CD4-positive, alpha-beta T cell treated with Interleukin-2 at 100 ng/mL for 4 hours (primary cell): Measurements from ENCODE around the gene CDK5.
A peak's percentile ranks its signal among the peaks of the same experiment; 100 is the strongest.

Source experiments
- DNase-seq: peaks from one replicate; pipeline ENCODE4 v3.0.0-alpha.2; 2020; ENCODE audit warnings: low spot score

Gene CDK5

DNA sequence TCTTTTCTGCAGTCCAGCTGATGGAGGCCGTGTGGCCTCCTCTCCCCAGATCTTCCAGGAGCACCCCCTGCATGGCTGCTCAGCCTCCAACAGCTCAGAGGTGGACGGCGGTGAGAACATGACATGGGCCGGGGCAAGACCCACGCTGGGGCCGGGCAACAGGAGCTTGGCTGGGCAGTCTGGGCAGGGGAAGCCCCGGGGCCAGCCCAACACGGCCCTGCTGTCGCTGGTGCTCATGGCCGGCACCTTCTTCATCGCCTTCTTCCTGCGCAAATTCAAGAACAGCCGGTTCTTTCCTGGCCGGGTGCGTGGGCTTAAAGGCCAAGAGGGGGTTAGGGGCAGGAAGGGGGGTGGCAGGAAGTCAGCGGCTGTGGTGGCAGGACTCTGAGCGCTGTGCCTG lies 16.3 kb upstream of the CDK5 start:
- DNase-seq = no peak

DNA sequence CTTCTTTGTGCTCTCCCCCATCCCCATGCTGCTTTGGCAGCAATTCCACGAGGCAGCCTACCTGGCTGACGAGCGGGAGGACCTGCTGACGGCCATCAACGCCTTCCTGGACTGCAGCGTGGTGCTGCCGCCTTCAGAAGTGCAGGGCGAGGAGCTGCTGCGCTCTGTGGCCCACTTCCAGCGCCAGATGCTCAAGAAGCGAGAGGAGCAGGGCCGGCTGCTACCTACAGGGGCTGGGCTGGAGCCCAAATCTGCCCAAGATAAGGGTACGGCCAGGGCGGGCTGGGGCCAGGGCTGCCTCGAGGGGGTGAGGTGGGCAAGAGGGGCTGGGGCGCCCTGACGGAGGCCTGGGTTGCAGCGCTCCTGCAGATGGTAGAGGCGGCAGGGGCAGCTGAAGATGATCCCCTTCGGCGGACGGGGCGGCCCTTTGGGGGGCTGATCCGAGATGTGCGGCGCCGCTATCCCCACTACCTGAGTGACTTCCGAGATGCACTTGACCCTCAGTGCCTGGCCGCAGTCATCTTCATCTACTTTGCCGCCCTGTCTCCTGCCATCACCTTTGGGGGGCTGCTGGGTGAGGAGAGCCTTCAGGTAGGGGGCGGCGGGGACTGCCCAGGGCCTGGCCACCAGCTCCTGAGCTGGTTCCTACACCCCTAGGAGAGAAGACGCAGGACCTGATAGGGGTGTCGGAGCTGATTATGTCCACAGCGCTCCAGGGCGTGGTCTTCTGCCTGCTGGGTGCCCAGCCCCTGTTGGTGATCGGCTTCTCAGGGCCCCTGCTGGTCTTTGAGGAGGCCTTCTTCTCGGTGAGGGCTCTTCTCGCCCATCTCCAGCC lies 13.6 kb upstream of the CDK5 start:
- no peak for DNase-seq

DNA sequence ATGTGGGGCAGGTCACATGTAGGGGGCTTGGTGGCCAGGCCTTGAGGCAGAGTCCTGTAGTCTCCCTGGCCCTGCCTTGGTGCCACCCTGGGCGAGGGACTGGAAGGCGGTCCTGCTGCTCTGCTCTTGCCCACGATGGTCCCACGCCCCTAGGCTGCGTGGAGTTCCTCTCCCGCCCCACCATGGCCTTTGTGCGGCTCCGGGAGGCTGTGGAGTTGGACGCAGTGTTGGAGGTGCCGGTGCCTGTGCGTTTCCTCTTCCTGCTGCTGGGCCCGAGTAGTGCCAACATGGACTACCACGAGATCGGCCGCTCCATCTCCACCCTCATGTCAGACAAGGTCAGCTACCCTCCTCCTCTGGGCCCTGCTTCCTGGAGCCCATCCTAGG lies 12.9 kb upstream of the CDK5 start:
- no peak for DNase-seq

DNA sequence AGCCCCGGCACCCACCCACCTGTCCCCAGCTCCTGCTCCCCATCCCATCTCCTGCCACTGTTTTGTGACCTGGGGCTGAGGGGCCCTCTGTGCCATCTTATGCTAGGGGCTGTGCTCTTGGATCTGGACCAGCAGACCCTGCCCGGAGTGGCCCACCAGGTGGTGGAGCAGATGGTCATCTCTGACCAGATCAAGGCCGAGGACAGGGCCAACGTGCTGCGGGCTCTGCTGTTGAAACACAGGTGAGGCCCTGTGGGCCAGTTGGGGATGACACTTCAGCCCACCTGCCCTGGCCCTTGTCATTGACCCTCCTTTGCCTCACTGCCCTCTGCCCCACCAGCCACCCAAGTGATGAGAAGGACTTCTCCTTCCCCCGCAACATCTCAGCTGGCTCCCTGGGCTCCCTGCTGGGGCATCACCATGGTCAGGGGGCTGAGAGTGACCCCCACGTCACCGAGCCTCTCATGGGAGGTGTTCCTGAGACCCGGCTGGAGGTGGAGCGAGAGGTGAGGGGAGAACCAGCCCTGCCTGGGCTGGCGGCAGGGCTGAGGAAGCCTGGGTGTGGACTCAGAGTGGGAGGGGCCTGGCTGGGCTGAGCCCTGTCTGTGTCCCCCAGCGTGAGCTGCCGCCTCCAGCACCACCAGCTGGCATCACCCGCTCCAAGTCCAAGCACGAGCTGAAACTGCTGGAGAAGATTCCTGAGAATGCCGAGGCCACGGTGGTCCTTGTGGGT lies 12.3 kb upstream of the CDK5 start:
- DNase-seq = no peak

DNA sequence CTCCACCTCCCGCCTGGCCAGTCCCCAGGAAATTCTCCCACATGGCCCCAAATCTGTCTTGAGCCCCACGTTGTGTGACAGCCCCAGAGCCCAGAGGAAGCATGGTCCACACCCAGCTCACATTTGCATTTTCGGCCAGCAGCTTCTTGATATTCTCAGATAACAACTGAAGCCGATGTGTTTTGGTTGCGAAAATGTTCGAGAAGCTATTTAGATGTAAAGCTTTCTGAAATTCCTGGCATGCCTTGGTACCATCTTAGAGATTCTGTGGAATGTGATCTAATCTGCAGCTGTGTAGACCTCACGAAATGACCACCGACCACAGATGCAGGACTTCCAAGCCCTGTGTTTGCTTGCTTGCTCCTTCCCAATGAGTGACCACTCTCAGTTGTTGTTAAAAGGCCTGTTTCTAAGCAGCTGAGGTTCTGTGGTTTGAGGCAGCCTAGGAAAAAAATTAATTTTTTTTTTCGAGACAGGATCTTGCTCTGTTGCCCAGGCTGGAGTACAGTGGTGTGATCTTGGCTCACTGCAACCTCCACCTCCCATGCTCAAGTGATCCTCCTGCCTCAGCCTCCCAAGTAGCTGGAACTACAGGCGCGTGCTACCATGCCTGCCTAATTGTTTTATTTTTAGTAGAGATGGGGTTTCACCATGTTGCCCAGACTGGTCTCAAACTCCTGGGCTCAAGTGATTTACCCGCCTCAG lies 10.5 kb upstream of the CDK5 start:
- no peak for DNase-seq

DNA sequence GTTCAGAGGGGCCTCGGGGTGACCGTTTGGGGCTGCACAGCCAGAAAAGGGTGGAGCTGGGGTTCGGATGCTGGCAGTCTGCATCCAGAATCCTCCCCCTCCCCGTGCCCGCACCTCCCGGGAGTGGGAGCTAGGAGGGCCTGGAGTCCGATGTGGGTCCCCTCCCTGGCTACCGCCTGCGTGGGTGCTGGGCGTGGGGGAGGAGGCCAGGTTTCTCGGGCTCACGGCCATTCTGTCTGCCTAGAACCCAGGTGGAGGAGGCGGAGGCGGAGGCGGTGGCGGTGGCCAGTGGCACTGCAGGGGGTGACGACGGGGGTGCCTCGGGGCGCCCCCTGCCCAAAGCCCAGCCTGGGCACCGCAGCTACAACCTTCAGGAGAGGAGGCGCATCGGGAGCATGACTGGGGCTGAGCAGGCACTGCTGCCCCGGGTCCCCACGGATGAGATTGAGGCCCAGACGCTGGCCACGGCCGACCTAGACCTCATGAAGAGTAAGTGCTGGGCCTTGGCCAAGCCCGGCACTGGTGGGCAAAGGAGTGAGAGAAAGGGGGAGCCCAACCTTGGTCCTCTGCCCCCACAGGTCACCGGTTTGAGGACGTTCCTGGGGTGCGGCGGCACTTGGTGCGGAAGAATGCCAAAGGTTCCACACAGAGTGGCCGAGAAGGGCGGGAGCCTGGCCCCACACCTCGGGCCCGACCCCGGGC lies 8.7 kb upstream of the CDK5 start:
- no peak for DNase-seq

DNA sequence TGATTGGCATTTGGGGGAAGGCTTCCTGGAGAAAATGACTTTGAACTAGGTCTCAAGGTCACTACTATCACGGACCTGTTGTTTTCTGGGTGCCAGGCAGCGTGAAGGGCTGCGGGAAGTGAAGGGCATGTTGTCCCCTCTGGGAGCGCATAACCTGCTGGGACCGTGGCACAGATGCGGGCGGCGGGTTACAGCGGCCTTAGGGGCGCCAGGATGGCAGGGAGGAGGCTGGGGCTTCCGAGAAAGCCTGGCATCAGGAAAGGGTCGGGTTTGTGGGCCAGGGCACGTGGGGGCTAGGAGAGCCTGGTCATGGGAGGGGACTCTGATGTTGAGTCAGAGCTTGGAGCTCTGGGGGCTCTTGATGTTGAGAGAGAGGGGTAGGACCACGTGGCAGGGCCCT lies 7.8 kb upstream of the CDK5 start:
- no peak for DNase-seq

DNA sequence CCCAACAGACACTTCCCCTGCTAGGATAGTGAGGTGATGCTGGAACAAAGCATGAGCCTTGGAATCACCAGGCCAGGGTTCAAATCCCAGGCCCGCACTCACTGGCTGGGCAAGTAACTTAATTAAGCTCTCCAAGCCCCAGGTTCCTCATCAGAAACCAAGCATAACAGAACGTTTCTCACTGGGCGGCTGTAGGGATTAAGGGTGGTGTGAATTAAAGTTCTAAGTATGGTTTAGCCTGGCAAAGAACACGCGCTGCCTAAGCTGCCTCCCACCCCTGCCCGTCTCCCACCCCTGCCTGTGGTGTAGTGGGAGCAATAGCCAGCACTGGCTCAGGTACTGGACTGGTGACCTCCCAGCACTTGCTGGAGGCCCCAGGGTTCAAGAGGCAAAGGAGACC lies 7.3 kb upstream of the CDK5 start:
- no peak for DNase-seq

DNA sequence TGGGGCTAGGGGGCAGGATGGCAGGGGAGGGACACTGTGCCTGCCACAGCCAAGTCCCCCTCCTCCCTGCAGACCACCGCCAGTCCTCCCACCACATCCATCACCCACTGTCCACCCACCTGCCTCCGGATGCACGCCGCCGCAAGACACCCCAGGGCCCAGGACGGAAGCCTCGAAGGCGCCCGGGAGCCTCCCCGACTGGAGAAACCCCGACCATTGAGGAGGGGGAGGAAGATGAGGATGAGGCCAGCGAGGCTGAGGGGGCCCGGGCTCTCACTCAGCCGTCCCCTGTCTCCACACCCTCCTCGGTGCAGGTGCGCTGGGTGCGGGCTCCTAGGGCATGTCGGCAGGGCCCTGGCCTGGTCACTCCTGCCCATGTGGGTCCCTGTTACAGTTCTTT lies 6.8 kb upstream of the CDK5 start:
- no peak for DNase-seq

DNA sequence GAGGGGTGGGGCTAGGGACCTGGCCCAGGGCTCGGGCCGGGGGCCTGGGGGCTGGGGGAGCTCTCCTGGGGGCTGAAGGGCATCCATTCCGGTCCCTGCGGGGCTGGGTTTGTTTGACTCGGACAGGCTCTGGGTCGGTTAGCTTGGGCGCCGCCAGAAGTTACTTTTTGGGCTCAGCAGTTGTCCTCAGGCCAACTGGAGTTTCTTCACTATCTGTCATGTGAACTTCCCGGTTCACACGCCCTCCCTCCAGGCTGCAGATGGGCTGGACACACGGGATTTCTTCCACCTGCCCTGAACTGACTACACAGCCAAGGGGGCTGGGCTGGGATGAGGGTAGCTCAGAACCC lies 5.5 kb upstream of the CDK5 start:
- DNase-seq = no peak

DNA sequence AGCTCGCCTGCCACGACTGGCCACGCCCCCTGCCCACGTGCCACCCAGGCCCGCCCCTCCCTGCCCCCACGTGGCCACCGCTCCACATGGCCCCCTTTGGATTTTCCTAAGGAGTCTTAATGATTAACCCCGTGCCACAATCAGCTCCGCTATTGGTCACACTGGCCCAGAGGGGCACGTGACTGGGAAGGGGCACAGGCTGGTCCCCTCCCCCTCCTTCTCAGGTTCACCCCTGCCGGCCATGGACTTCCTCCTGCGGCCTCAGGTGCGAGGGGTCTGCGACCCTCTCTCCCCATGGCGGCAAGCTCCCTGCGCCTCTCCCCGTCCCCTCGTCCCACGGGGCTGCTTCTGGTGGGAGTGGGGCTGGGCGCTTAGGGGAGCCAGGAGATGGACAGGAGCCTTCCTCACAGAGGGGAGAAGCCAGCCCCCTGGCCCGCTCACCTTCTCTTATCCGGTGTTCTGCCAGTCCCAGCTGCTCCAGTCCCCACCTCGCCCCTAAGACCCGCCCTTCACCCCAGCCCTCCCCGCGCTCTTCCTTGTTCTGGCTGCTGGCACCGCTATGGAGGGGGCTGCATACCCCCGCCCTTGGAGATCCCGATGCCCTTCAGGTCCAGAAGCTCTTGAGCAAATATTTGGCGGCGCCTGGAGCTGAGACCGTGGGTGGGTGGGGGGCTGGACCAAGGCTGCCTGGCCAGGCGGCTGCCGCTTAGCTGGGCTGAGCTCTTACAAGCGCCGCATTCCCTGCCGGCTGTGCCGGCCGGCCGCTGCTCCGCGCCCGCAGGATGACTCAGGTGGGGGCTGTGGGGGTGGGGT lies 4.9 kb upstream of the CDK5 start:
- no peak for DNase-seq

DNA sequence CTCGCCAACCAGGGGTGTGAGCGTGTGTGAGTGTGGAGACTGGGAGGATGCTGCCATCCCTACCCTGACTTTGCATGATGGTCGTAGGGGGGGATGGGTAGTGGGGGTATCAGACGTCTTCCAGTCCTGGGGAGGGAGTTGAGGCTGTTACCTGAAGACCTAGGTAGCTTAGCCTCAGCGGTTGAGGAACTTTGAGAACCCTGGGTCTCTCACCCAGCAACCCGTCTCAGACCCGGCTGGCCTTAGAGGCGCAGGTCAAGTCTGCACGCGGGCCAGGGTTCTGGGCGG lies 4.4 kb upstream of the CDK5 start:
- DNase-seq = no peak

DNA sequence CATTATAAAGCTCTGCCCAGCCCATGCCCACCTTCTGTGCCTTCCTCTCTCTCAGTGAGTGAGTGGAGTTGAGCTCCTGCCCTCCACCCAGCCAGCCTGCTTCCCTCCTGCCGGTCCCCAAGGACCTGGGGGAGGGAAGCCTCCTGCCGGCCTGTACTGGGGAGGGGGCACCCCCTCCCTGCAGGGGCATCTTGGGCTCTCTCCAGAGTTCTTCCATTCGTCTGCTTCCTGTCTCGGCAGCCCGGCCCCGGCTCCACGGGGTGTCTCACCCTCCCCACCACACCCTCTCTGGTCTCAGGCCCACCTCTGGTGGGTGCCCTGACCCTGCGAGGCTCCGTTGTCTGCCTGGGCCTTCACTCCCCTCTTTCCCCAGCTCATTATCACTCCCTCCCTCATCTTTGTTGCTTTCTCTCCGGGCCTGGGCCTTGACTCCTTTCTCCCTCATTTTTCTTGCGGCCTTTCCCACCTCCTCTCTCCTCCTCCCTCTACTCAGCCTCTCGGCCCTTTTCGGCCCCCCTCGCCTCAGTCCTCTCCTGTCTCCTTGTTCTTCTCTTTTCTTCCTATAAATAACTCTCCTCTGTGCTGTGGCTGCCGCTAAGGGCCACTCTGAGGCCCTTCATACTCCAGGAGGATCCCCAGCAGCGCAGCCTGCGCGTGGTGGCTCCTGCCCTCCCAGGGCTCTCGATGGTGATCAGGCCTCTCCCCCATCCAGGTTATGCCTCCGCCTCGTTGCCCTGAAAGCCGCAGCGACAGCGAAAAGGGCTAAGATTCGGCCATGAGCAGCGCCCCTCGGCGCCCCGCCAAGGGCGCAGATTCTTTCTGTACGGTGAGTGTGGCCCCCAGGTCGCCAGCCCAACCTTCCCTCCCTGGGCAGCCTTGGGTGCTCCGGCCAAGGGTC lies 3.8 kb upstream of the CDK5 start:
- DNase-seq = no peak

DNA sequence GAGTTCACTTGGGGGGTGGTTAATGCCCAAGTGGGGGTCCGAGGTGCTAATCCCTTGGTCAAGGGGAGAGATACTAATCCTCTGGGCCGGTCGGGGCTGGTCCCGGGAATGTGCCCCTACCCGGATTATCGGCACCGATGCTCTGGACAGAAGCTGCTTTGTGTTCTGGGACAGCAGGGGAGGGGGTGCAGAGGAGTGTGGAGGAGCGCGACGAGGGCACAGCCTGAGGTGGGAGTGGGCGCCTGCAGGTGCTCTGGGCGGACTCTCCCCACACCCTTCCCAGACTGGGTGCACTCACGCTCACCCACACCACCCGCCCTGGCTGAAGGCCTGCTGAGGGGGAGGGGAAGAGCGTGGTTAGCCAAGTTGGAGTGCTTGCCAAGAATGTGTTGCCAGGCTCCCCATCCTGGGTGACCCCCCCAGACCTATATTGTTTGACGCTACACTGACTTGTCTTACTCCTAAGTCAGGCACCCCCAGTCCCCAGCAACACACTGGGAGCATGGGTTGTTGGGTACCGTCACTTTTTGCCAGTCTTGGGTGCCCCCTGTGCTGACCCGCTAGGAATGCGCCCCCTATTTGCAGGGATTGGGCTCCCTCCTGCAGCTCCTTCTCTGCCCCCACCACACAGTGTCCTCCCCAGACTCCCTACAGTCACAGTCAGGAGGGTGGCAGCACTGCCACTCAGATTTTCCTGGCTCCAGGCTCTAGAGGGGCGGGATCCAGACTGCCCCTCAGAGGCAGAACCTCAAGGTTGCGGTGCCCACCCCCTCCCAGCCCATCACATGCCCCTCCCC lies 2.9 kb upstream of the CDK5 start:
- DNase-seq = no peak

DNA sequence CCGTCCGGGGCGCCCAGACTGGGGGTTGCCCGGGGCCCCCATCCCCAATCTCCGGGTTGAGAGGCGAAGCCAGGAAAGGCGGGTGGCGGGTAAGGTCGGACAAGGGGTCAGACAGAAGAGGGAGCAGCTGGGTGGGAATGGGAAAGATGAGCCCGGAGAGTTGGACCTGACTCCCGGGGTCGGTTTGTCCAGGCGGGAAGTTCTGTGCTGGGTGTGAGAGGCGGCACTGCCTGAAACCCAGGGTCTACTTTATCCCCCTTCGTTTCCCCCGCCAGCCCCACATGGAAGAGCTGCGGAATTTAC lies 2.4 kb upstream of the CDK5 start:
- DNase-seq = no peak

DNA sequence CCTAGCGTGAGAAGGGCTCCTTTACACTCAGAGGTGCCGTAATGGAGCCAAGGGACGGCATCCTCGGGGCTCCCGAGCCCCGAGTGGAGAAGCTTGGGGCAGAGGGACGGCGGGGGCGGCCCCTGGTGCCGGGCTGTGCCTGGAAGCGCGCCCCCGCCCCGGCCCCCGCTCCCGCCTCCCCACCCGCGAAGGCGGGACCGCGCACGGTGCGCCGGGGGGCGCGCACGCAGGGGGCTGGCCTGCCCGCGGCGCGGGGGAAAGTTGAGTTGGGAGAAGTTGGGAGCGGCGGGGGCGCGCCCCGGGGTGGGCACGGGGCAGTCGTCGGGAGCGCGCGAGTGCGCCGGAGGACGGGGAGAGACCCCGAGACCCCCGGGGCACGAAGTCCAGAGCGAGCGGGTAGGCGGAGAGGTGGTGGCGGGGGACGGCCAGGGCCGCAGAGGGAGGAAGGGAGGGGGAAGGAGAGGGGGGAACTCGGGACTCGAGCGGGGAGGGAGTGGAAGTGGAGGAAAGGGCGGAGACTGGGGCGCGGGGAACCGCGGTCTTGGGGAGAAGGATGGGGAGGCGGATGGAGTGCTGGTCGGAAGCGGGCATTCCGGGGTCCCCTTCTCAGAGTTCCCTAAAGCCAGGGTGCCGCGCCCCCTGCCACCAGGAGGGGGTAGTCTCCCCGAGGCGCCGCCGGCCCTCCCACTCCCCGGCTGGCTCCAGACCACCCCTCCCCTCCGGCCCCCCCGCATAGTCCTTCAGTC lies 1.8 kb upstream of the CDK5 start, which contains the start of gene SLC4A2:
Gene SLC4A2, plus strand, starts transcription at position 223 of the 746 bp plus-strand sequence. CDS start 2,399 bp downstream, outside the sequence.
- peak; percentile 61 for DNase-seq

DNA sequence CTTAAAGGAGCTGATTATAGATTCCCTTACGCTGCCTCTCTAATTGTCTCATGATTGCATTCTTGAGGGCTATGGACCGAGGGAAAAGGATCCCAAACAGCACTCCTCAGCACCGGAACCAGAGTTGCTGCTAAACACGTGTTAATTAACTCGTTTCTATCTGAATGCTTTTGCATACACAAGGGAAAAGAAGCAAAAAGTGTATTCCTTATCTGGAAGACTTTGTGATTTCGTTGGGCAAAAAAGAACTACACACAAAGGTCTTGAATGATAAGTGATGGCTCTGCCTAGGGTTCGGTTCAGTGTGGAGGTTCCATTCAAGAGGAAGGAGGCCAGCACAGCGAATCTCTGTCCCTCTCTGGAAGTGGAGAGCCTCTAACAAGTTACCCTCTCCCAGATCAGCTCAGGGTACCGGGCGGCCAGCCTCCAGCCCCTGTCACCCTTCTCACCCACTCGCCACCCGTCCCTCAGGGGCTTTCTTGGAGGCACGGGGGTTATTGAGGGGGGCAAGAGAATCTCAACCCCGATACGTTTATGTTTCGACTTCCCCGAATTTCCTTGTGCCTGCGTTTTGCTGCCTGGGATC lies 1.2 kb upstream of the CDK5 start:
- no peak for DNase-seq

DNA sequence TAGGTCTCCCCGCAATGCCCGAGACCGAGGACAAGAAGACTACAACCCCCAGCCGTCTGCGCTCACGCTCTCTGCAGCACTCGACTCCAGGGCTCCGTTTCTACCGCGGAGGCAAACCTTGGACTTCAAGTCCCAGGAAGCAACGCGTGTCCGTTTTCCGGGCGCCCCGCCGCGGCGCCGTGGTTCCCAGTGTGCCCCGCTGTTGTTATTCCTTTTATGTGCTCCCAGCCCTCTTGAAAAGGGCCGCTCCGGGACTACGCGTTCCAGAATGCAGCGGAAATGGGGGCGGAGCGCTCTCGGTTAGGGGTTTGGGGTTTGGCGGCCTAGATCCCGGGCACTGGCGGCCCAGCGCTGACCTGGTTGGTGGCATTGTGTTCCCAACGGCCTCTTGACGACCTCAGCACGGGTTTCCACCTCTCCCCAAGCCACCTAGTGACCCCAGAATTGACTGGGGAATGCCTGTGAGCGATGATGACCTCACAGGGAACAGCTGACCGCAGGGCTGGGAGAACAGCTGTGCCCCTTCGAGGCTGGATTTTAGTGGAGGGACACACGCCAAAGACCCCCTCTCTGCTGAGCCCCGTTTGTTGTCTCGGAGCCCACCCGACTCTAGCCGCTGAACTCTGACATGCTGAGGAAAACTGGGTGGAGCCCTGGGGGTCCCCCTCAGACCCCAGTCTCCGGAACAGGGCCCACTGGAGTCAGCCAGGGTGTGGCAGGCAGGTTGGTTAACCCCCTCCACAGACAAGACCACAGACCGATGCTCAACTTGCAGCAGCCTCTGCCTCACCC lies 488 bp upstream of the CDK5 start:
- peak; percentile 99 for DNase-seq
